K562 (cell line): ENCODE results near the gene SS18L1. TPM values are rescaled to one million over a fixed set of nuclear protein-coding genes. Genes with fewer than 3 reads are reported as not detected.

ENCODE experiments used
- ATAC-seq: fragments of 200-7000 bp; cut with Tn5 transposase; 3 replicates; pipeline ENCODE4 v1.9.1; 2020; ENCODE audit warnings: moderate library complexity
- BruUV-seq: library from RNA; stranded (reverse); fragments of 400-500 nt; replicated peaks from 2 replicates; lab custom pipeline; 2021; lab: Mats Ljungman, UMichigan
- CTCF ChIA-PET: fragments of 300-600 bp; formaldehyde crosslinking; extraction: SDS; loops from one replicate; lab custom pipeline; 2021; ENCODE audit warnings: low intra/inter-chr PET ratio; lab: Yijun Ruan, JAX
- POLR2A ChIA-PET: fragments of 300-600, 350-650 bp; sonication (Branson Sonifier 250); formaldehyde crosslinking; extraction: SDS; loops from one replicate; lab custom pipeline; 2021; ENCODE audit warnings: antibody characterized with exemption, inconsistent platforms; lab: Yijun Ruan, JAX
- DNase-seq, 4 experiments: peaks; one replicate each; pipeline versions ENCODE4 v3.0.0 to v3.0.0-alpha.2; 2011 to 2018; ENCODE audit warnings: low spot score in 3 of 4, mixed read lengths in 3 of 4; ENCODE audit errors: extremely low read depth in 1 of 4
- FAIRE-seq: peaks from 2 replicates; lab custom pipeline; 2011; peaks lifted over from hg19 to GRCh38; lab: Jason Lieb, UNC
- H2AFZ ChIP-seq: 2 replicates; pipeline ENCODE4 v1.6.0; 2011; ENCODE audit warnings: low read depth, low read length, control low read depth, inconsistent platforms
- H3K27ac ChIP-seq: fragments of 200-600 bp; 3 replicates; pipeline ENCODE4 v1.8.0; 2011; ENCODE audit warnings: low read depth, mild to moderate bottlenecking, control low read depth, inconsistent platforms, low read length, moderate library complexity, mixed read lengths; ENCODE audit errors: extremely low read depth
- H3K27me3 ChIP-seq, 2 experiments: fragments of 300-600 bp in 1 of 2; 2 replicates in 1 of 2; 3 replicates in 1 of 2; pipeline versions ENCODE4 v1.6.0 to v1.8.0; 2011; ENCODE audit warnings: inconsistent platforms in 2 of 2, low read length in 2 of 2, mild to moderate bottlenecking in 1 of 2, mixed read lengths in 1 of 2, moderate library complexity in 1 of 2; ENCODE audit not compliant: control insufficient read depth in 2 of 2, insufficient read depth in 2 of 2
- H3K36me3 ChIP-seq: fragments of 300-600 bp; 3 replicates; pipeline ENCODE4 v1.8.0; 2011; ENCODE audit warnings: mild to moderate bottlenecking, low read length, inconsistent platforms; ENCODE audit not compliant: control insufficient read depth, insufficient read depth
- H3K4me1 ChIP-seq, 2 experiments: fragments of 200-600 bp in 1 of 2; replicated peaks in 1 of 2; 2 replicates in 1 of 2; 3 replicates in 1 of 2; pipeline versions ENCODE4 v1.5.1 to v1.8.0; 2011; ENCODE audit warnings: inconsistent platforms in 2 of 2, low read length in 2 of 2, mild to moderate bottlenecking in 1 of 2, mixed read lengths in 1 of 2, moderate library complexity in 1 of 2; ENCODE audit not compliant: control insufficient read depth in 2 of 2, insufficient read depth in 2 of 2
- H3K4me2 ChIP-seq: 2 replicates; pipeline ENCODE4 v1.6.1; 2011; ENCODE audit warnings: low read length, control low read depth, inconsistent platforms, mixed read lengths; ENCODE audit not compliant: insufficient read depth
- H3K4me3 ChIP-seq: fragments of 200-600 bp; sonication (generic), shearing (Covaris generic); 2 replicates; pipeline ENCODE4 v1.5.1; 2016; ENCODE audit warnings: control low read depth, inconsistent platforms
- H3K79me2 ChIP-seq: fragments of 200-600 bp; 3 replicates; pipeline ENCODE4 v1.8.0; 2011; ENCODE audit warnings: low read length, inconsistent platforms; ENCODE audit not compliant: control insufficient read depth, insufficient read depth
- H3K9ac ChIP-seq, 2 experiments: 2 replicates each; pipeline versions ENCODE4 v1.6.0 to v1.6.1; 2011; ENCODE audit warnings: low read depth in 2 of 2, low read length in 2 of 2, control low read depth in 1 of 2, inconsistent platforms in 1 of 2, mild to moderate bottlenecking in 1 of 2, mixed read lengths in 1 of 2; ENCODE audit not compliant: insufficient read depth in 1 of 2
- H3K9me1 ChIP-seq: one replicate; pipeline ENCODE4 v1.6.0; 2011; ENCODE audit warnings: inconsistent platforms, mild to moderate bottlenecking, low read length, moderate library complexity; ENCODE audit not compliant: control insufficient read depth, insufficient read depth
- H3K9me3 ChIP-seq: replicated peaks from 2 replicates; pipeline ENCODE4 v1.5.1; 2011; ENCODE audit warnings: low read depth, low read length, inconsistent platforms; ENCODE audit not compliant: control insufficient read depth, insufficient read depth
- H4K20me1 ChIP-seq: replicated peaks from 2 replicates; pipeline ENCODE4 v1.6.1; 2011; ENCODE audit warnings: low read length, inconsistent platforms, mixed read lengths; ENCODE audit not compliant: control insufficient read depth, insufficient read depth
- ATF4 ChIP-seq: fragments of 450-650 bp; formaldehyde crosslinking; IDR thresholded peaks from 2 replicates; pipeline ENCODE4 v1.4.0; 2022; ENCODE audit warnings: mild to moderate bottlenecking, moderate library complexity
- HINFP ChIP-seq: fragments of 450-650 bp; conservative IDR thresholded peaks from 2 replicates; pipeline ENCODE4 v1.6.1; 2016; ENCODE audit warnings: missing genetic modification characterization, low read depth, mild to moderate bottlenecking, control low read depth, missing compliant biosample characterization
- HNRNPK ChIP-seq: fragments of 200-400 bp; formaldehyde crosslinking; IDR thresholded peaks from one replicate; pipeline ENCODE4 v1.6.1; 2018; ENCODE audit warnings: mild to moderate bottlenecking, low read depth, low read length; ENCODE audit not compliant: poor library complexity, severe bottlenecking
- NKRF ChIP-seq: fragments of 450-650 bp; IDR thresholded peaks from 2 replicates; pipeline ENCODE4 v1.6.1; 2016; ENCODE audit warnings: borderline replicate concordance
- SMC3 ChIP-seq: conservative IDR thresholded peaks from 2 replicates; pipeline ENCODE4 v1.6.1; 2011; ENCODE audit warnings: low read depth, low read length, improper control_type of control experiment; ENCODE audit not compliant: insufficient read depth
- WGBS: fragments of 100-300 bp; shearing (Covaris generic); methylation state at CpG from one replicate; pipeline ENCODE4 v1.1.6; 2016; ENCODE audit warnings: low coverage, mixed read lengths; ENCODE audit not compliant: insufficient coverage; ENCODE audit errors: missing lambda C conversion rate; 5-methylcytosine and 5-hydroxymethylcytosine counted together
- in situ Hi-C: fragments of 300-500 bp; cut with MboI; formaldehyde crosslinking; loops from 4 replicates; pipeline ENCODE4 v1.15.0; 2018; ENCODE audit warnings: inconsistent platforms, mixed read lengths
- intact Hi-C: fragments of 100-400 bp; cut with micrococcal nuclease; formaldehyde crosslinking; loops from 2 replicates; pipeline ENCODE4 v1.14.2; 2022
- polyA plus RNA-seq, 8 experiments: library from polyadenylated mRNA; depleted of rRNA in 4 of 8; stranded (reverse) in 5 of 8; unstranded in 3 of 8; fragments of >200 nt; fragmentation: Nextera tagmentation in 2 of 8; fragmentation: Illumina TruSeq in 1 of 8; extraction: Ambion mirVana in 2 of 8; extraction: Trizol in 1 of 8; gene quantifications; 2 replicates each; pipeline versions ENCODE4 v1.2.1 to v1.2.3, GENCODE V29; 2011 to 2014; ENCODE audit warnings: inconsistent platforms in 1 of 8, missing spikeins in 1 of 8
- total RNA-seq, 7 experiments: library from RNA; depleted of rRNA in 6 of 7; stranded (reverse); fragments of >200 nt in 6 of 7; fragmentation: Illumina TruSeq in 2 of 7; extraction: Trizol in 2 of 7; gene quantifications; 2 replicates each; pipeline versions ENCODE4 v1.2.1 to v1.2.3, GENCODE V29; 2011 to 2021; ENCODE audit warnings: low replicate concordance in 1 of 7

SS18L1 gene
- total and polyA plus RNA-seq, 9 of the 15 experiments (the other 6 are each of a cell fraction or from before 2014, with no cell fraction given), result 2.7 to 28.3 (median 15.1) TPM

- TF ChIP-seq SMC3 (no peak), ATF4 (CRISPR knock-in tag) (no peak)
Measured at GRCh38 chr20:62158541-62158940, 15.0 kb downstream of the SS18L1 start (continued).

GRCh38 chr20:62159052-62159451 is 15.5 kb downstream of the SS18L1 start:
- peaks cover 2 to 49% of the 10 kb centered on the region in 2 experiments; a peak in 3 of 5 replicates for H3K4me1 ChIP-seq
- POLR2A ChIA-PET, result no interaction called here
- ATAC-seq (no peak), FAIRE-seq (no peak), DNase-seq (no peak)
- H3K27me3 ChIP-seq, result no peaks in the 10 kb centered on the region
- H4K20me1 ChIP-seq, result peaks cover 18% of the 10 kb centered on the region
- intact Hi-C loops (loop anchor here (5.0 kb wide), 1 partner anchor 147 kb away; no protein-coding TSS in a partner anchor), in situ Hi-C loops (no loop called here)
- CTCF ChIA-PET, result no interaction called here
- H3K9ac ChIP-seq, result peak overlapping the region in 1 of 2 experiments; percentile 45; a peak in 1 of 4 replicates
- peaks cover 90% of the 10 kb centered on the region; the same call in 2 of the 3 replicates for H3K36me3 ChIP-seq
- H3K9me3 ChIP-seq, result no peaks in the 10 kb centered on the region
- BruUV-seq, result no TSS peak
- H3K27ac ChIP-seq, result no peak overlapping the region
- peaks cover 52% of the 10 kb centered on the region for H3K79me2 ChIP-seq
- no peak for TF ChIP-seq HINFP (tag)
- no peak for TF ChIP-seq NKRF
- TF ChIP-seq HNRNPK, result no peak
- no peak overlapping the region for H3K4me3 ChIP-seq
- no peak overlapping the region for H3K4me2 ChIP-seq
- WGBS, result 92% methylated on average over 9 of the region's 11 CpGs
- peaks cover 5% of the 10 kb centered on the region for H3K9me1 ChIP-seq
- H2AFZ ChIP-seq, result no peak overlapping the region
